ENCODE results near the gene IPO4. TPM values are rescaled to one million over a fixed set of nuclear protein-coding genes. Genes with fewer than 3 reads are reported as not detected.

Gene IPO4
- total and polyA plus RNA-seq, 9 of the 15 experiments (the other 6 are each of a cell fraction or from before 2014, with no cell fraction given), result 7.3 to 122 (median 31.8) TPM

DNA sequence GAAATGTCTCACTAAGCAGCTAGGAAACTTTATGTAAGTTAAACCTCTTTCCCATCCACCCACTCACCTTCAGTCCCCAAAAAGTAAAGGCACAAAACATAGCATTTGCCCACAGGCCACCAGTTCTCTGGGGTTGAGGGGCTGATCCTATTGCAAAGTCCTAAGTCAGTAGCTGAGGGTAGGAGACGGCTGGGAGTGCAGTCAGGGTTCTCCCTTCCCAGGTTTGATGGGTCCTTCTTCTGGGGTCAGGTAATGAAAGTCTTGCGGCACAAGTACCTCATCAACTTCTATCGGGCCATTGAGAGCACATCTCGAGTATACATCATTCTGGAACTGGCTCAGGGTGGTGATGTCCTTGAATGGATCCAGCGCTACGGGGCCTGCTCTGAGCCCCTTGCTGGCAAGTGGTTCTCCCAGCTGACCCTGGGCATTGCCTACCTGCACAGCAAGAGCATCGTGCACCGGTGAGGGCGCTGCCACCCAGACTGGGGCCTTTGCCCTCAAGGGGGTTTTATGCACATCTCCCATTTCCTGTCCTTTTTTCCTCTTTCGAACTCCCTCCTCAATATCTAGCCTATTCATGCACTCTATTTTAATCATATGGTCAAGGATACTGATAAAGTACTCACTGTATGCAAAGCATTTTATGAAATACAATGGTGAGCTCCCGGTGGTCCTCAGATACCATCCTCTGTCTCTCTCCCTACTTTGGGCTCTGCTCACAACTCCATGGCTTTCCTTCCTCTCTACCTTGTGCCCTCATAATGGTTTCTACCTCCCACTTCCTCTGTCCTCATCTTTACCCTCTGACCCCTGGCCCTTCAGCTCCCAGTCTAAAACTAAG is 17.9 kb upstream of the IPO4 start:
- Histone ChIP-seq H3K9ac (ENCODE audit: insufficient read depth in 1 of 2, low read depth in 2 of 2, low read length in 2 of 2) (no peak overlapping the region), H3K4me3 (no peak overlapping the region), H2AFZ (ENCODE audit: low read depth, low read length) (no peak overlapping the region), H3K27ac (ENCODE audit: extremely low read depth, low read depth, low read length) (no peak overlapping the region), H3K9me1 (ENCODE audit: control insufficient read depth, insufficient read depth, low read length) (no peaks in the 10 kb centered on the region), H4K20me1 (replicated peaks; ENCODE audit: control insufficient read depth, insufficient read depth, low read length) (no peaks in the 10 kb centered on the region; the same call in 1 of the 2 replicates), H3K36me3 (ENCODE audit: control insufficient read depth, insufficient read depth, low read length) (peaks cover 62% of the 10 kb centered on the region; the same call in 2 of the 3 replicates), H3K4me2 (ENCODE audit: insufficient read depth, low read length) (no peak overlapping the region), H3K79me2 (ENCODE audit: control insufficient read depth, insufficient read depth, low read length) (0 out of 3 replicates have a peak, but pooled peaks cover 3% of the 10 kb centered on the region), H3K27me3 (ENCODE audit: control insufficient read depth in 2 of 2, insufficient read depth in 2 of 2, low read length in 2 of 2) (no peaks in the 10 kb centered on the region), H3K4me1 (replicated peaks in 1 of 2; ENCODE audit: control insufficient read depth in 2 of 2, insufficient read depth in 2 of 2, low read length in 2 of 2) (peaks cover 8 to 13% of the 10 kb centered on the region in 2 experiments; a peak in 4 of 5 replicates), H3K9me3 (replicated peaks; ENCODE audit: control insufficient read depth, insufficient read depth, low read depth, low read length) (no peaks in the 10 kb centered on the region)
- in situ Hi-C loops (cut with MboI), result no loop called here
- intact Hi-C loops (cut with micrococcal nuclease), result no loop called here
- no TSS peak for BruUV-seq (replicated peaks)
- ChIA-PET CTCF (ENCODE audit: low intra/inter-chr PET ratio) (no interaction called here), POLR2A (interaction anchor here (0.8 to 4.0 kb wide), 4 partner anchors 11 to 101 kb away, joined by 3 to 19 read pairs (median 4); partner anchors contain the start of genes CIDEB and TM9SF1)
- TF ChIP-seq POLR2A (conservative IDR thresholded peaks at IDR 0.05) (no peak), ZNF589 (CRISPR knock-in tag; IDR thresholded peaks at IDR 0.05; ENCODE audit: low read depth) (no peak), ZBTB1 (CRISPR knock-in tag; IDR thresholded peaks at IDR 0.05; ENCODE audit: borderline replicate concordance, low read depth) (no peak), EZH2 (IDR thresholded peaks at IDR 0.05; ENCODE audit: borderline replicate concordance, low read depth, low read length) (no peak), ATF7 (IDR thresholded peaks at IDR 0.05) (no peak), ZNF253 (CRISPR knock-in tag; conservative IDR thresholded peaks at IDR 0.05) (no peak), TCF7L2 (IDR thresholded peaks at IDR 0.05; ENCODE audit: low read depth, low read length) (no peak), ZNF785 (CRISPR knock-in tag; IDR thresholded peaks at IDR 0.05) (no peak), ZNF583 (CRISPR knock-in tag; IDR thresholded peaks at IDR 0.05) (no peak), THRAP3 (IDR thresholded peaks at IDR 0.05; ENCODE audit: borderline replicate concordance) (no peak), L3MBTL2 (IDR thresholded peaks at IDR 0.05) (no peak), SMARCA4 (IDR thresholded peaks at IDR 0.05) (no peak), PURB (CRISPR knock-in tag; IDR thresholded peaks at IDR 0.05; ENCODE audit: low read depth) (no peak), ZNF592 (IDR thresholded peaks at IDR 0.05) (no peak), BRF1 (IDR thresholded peaks at IDR 0.05; ENCODE audit: borderline replicate concordance, extremely low read depth, insufficient read length) (no peak), ETS1 (conservative IDR thresholded peaks at IDR 0.05; ENCODE audit: control insufficient read depth, low read depth, low read length) (no peak), RCOR1 (IDR thresholded peaks at IDR 0.05; ENCODE audit: borderline replicate concordance in 1 of 2, low read depth in 2 of 2, low read length in 2 of 2) (no peak), ZNF699 (CRISPR knock-in tag; IDR thresholded peaks at IDR 0.05; ENCODE audit: insufficient replicate concordance) (no peak)
- FAIRE-seq (no peak), DNase-seq (ENCODE audit: extremely low read depth in 1 of 4, low spot score in 3 of 4) (no peak), ATAC-seq (no peak)
- 98% methylated on average over 10 of the region's 11 CpGs for WGBS (ENCODE audit: insufficient coverage, low coverage, missing lambda C conversion rate)
